PFSK-1 (cell line): ENCODE results near the gene BAZ2B.

Experiments used
- FOXP2 ChIP-seq: optimal IDR thresholded peaks from 2 replicates; pipeline ENCODE3; 2011; ENCODE audit warnings: borderline replicate concordance, control low read depth, inconsistent platforms; ENCODE audit not compliant: insufficient read depth; ENCODE audit errors: extremely low read length, extremely low read depth
- POLR2AphosphoS5 ChIP-seq: IDR thresholded peaks from 2 replicates; pipeline ENCODE4 v1.6.1; 2012; ENCODE audit warnings: low read depth, mild to moderate bottlenecking, control low read depth, low read length, moderate library complexity
- SIN3A ChIP-seq: IDR thresholded peaks from 2 replicates; pipeline ENCODE4 v1.6.1; 2012; ENCODE audit warnings: mild to moderate bottlenecking, low read length, moderate library complexity, borderline replicate concordance; ENCODE audit not compliant: insufficient read depth
- TAF1 ChIP-seq: IDR thresholded peaks from 2 replicates; pipeline ENCODE4 v1.6.1; 2012; ENCODE audit warnings: low read length, control low read depth, borderline replicate concordance; ENCODE audit not compliant: insufficient read depth
- TF ChIP-seq, protein P1 (sequence below), 2 experiments: IDR thresholded peaks; 2 replicates each; pipeline versions ENCODE4 v1.6.1 to v1.8.0; 2011 to 2012; ENCODE audit warnings: low read depth in 2 of 2, low read length in 2 of 2, control low read depth in 1 of 2, inconsistent platforms in 1 of 2, mild to moderate bottlenecking in 1 of 2, moderate library complexity in 1 of 2; ENCODE audit not compliant: insufficient read depth in 1 of 2

Gene BAZ2B

DNA sequence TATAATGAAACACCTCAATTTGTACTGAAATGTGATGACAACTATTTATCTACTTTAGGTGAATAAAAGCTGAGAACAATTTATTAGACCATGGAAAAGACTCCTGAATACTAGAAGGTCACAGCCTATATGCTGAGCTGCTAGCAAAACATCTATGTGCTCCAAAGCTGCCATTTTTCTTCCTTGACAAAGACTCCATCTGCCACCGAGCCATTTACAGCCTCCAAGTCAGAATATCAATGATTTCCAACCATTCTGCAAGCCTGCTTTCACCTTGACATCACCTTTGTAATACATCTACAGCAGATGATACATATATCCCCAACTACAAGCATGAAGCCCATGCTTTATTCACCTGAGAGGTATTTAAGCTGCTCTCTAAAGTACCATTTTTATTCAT, 84.9 kb downstream of the BAZ2B start:
- no peak for TF ChIP-seq FOXP2
- no peak for TF ChIP-seq POLR2AphosphoS5
- TF ChIP-seq, protein P1, sequence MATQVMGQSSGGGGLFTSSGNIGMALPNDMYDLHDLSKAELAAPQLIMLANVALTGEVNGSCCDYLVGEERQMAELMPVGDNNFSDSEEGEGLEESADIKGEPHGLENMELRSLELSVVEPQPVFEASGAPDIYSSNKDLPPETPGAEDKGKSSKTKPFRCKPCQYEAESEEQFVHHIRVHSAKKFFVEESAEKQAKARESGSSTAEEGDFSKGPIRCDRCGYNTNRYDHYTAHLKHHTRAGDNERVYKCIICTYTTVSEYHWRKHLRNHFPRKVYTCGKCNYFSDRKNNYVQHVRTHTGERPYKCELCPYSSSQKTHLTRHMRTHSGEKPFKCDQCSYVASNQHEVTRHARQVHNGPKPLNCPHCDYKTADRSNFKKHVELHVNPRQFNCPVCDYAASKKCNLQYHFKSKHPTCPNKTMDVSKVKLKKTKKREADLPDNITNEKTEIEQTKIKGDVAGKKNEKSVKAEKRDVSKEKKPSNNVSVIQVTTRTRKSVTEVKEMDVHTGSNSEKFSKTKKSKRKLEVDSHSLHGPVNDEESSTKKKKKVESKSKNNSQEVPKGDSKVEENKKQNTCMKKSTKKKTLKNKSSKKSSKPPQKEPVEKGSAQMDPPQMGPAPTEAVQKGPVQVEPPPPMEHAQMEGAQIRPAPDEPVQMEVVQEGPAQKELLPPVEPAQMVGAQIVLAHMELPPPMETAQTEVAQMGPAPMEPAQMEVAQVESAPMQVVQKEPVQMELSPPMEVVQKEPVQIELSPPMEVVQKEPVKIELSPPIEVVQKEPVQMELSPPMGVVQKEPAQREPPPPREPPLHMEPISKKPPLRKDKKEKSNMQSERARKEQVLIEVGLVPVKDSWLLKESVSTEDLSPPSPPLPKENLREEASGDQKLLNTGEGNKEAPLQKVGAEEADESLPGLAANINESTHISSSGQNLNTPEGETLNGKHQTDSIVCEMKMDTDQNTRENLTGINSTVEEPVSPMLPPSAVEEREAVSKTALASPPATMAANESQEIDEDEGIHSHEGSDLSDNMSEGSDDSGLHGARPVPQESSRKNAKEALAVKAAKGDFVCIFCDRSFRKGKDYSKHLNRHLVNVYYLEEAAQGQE (IDR thresholded peaks at IDR 0.05; ENCODE audit: insufficient read depth in 1 of 2, low read depth in 2 of 2, low read length in 2 of 2) = no peak
- TF ChIP-seq TAF1 = no peak
- no peak for TF ChIP-seq SIN3A

DNA sequence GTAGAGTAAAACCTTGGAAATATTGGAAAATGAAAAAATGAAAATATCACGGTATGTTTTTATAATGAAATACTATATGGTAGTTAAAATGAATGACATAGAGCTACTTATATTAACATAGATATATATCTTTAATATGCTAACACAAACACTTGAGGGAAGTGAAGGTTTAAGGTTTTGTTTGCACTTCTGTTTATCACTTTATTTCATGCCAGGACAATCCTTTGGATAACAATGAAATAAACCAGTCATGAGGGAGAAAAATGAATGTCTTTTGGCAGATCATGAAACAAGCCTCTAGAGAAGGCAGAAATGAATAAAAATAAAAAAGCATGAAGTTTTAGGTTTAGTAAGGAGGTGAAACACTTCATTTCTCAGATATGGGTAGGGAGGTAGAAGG, 89.9 kb downstream of the BAZ2B start:
- TF ChIP-seq, protein P1 (IDR thresholded peaks at IDR 0.05; ENCODE audit: insufficient read depth in 1 of 2, low read depth in 2 of 2, low read length in 2 of 2) = no peak
- TF ChIP-seq POLR2AphosphoS5 = no peak
- no peak for TF ChIP-seq FOXP2
- no peak for TF ChIP-seq SIN3A
- no peak for TF ChIP-seq TAF1

DNA sequence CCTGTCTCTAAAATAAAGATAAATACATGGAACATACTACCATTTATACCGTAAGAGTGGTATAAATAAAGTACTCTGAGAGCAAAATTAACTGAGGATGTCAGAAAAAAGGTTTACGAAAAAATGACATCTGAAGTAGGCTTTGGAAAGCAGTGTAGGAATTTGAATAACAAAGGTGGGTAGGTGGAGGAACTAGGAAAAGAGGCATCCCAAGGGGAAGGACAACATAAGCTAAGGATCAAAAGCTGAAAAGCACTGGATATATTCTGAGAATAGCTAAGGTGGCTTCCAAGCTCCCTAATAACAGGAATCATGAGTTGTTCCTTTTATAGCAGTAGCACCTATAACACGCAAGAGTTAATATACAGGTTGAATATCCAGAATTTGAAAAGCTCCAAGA, 91.3 kb downstream of the BAZ2B start:
- TF ChIP-seq POLR2AphosphoS5 (no peak), SIN3A (no peak), FOXP2 (no peak), TAF1 (no peak)
- TF ChIP-seq, protein P1 (IDR thresholded peaks at IDR 0.05; ENCODE audit: insufficient read depth in 1 of 2, low read depth in 2 of 2, low read length in 2 of 2) = no peak

- TF ChIP-seq FOXP2 (no peak), TAF1 (no peak), POLR2AphosphoS5 (no peak), SIN3A (no peak)
- TF ChIP-seq, protein P1 (IDR thresholded peaks at IDR 0.05; ENCODE audit: insufficient read depth in 1 of 2, low read depth in 2 of 2, low read length in 2 of 2) = no peak
Measured at GRCh38 chr2:159521272-159521671, 95.1 kb downstream of the BAZ2B start.

- TF ChIP-seq POLR2AphosphoS5 (no peak), SIN3A (no peak), FOXP2 (no peak), TAF1 (no peak)
- TF ChIP-seq, protein P1 (IDR thresholded peaks at IDR 0.05; ENCODE audit: insufficient read depth in 1 of 2, low read depth in 2 of 2, low read length in 2 of 2) = no peak
Measured at GRCh38 chr2:159518321-159519005, 97.9 kb downstream of the BAZ2B start.
